Cardiac muscle cell (in vitro differentiated cells and primary cell): ENCODE results near the gene CXCR2. TPM values are rescaled to one million over a fixed set of nuclear protein-coding genes. Genes with fewer than 3 reads are reported as not detected.
A peak's percentile ranks its signal among the peaks of the same experiment; 100 is the strongest.

Source experiments
- DNase-seq, 2 donors: peaks; one replicate each; pipeline versions ENCODE4 v3.0.0 to v3.0.0-alpha.2; 2010 to 2017; ENCODE audit warnings: low read depth in 1 of 2, low spot score in 1 of 2
- H3K27ac ChIP-seq: fragments of 200-600 bp; sonication (generic); 2 replicates; pipeline ENCODE4 v1.5.1; 2016
- H3K27me3 ChIP-seq: fragments of 200-600 bp; sonication (generic); 2 replicates; pipeline ENCODE4 v1.6.0; 2016; ENCODE audit warnings: control low read depth
- H3K36me3 ChIP-seq: fragments of 200-600 bp; sonication (generic); 2 replicates; pipeline ENCODE4 v1.5.1; 2016; ENCODE audit warnings: control low read depth
- H3K4me1 ChIP-seq: fragments of 200-600 bp; sonication (generic); 2 replicates; pipeline ENCODE4 v1.8.1; 2017; ENCODE audit warnings: low read depth, mild to moderate bottlenecking, mixed run types
- H3K4me3 ChIP-seq: fragments of 200-600 bp; sonication (generic); 2 replicates; pipeline ENCODE4 v1.5.1; 2016; ENCODE audit warnings: mild to moderate bottlenecking
- H3K9me3 ChIP-seq: fragments of 200-600 bp; sonication (generic); 2 replicates; pipeline ENCODE4 v1.5.1; 2017; ENCODE audit warnings: low read depth, mild to moderate bottlenecking, control low read depth
- polyA plus RNA-seq: library from polyadenylated mRNA; unstranded; fragments of >200 nt; fragmentation: Nextera tagmentation; extraction: Ambion mirVana; gene quantifications from 2 replicates; pipeline ENCODE4 v1.2.1, GENCODE V29; 2016
- total RNA-seq: library from RNA; depleted of rRNA; stranded (reverse); fragments of >200 nt; gene quantifications from 2 replicates; pipeline ENCODE4 v1.2.3, GENCODE V29; 2016
- TF ChIP-seq, protein P1 (sequence below): IDR thresholded peaks from 2 replicates; pipeline ENCODE4 v1.5.1; 2012; ENCODE audit warnings: low read depth, mild to moderate bottlenecking, low read length

The CXCR2 gene
- total and polyA plus RNA-seq, 2 experiments from 2014 or later: 0.09 to 0.57 TPM

DNA sequence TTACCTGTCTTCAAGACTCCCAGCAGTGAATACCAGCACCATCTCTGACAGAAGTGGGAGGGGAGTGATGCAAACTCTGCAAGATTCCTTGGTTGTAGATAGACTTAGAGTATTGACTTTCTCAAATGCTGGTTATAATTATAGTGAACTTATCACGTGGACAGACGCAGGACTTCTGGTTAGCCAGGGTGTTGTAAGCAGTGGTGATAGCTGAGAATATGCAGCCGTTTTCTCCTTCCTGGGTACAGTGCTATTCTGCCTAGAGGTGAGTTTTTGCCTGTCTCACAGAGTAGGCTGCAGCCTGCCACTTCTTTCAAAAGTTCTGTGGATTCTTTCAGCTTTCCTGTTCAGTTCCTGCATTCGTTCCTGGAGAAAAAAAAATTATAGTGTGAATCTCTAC, 733 bp upstream of the CXCR2 start:
- Histone ChIP-seq H3K27me3 (no peaks in the 10 kb centered on the region), H3K9me3 (no peaks in the 10 kb centered on the region), H3K4me1 (peaks cover 4% of the 10 kb centered on the region), H3K27ac (no peak overlapping the region), H3K4me3 (no peak overlapping the region), H3K36me3 (no peaks in the 10 kb centered on the region)
- peak in 1 of 2 donors; percentile 37 for DNase-seq
- TF ChIP-seq, protein P1, sequence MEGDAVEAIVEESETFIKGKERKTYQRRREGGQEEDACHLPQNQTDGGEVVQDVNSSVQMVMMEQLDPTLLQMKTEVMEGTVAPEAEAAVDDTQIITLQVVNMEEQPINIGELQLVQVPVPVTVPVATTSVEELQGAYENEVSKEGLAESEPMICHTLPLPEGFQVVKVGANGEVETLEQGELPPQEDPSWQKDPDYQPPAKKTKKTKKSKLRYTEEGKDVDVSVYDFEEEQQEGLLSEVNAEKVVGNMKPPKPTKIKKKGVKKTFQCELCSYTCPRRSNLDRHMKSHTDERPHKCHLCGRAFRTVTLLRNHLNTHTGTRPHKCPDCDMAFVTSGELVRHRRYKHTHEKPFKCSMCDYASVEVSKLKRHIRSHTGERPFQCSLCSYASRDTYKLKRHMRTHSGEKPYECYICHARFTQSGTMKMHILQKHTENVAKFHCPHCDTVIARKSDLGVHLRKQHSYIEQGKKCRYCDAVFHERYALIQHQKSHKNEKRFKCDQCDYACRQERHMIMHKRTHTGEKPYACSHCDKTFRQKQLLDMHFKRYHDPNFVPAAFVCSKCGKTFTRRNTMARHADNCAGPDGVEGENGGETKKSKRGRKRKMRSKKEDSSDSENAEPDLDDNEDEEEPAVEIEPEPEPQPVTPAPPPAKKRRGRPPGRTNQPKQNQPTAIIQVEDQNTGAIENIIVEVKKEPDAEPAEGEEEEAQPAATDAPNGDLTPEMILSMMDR: no peak

DNA sequence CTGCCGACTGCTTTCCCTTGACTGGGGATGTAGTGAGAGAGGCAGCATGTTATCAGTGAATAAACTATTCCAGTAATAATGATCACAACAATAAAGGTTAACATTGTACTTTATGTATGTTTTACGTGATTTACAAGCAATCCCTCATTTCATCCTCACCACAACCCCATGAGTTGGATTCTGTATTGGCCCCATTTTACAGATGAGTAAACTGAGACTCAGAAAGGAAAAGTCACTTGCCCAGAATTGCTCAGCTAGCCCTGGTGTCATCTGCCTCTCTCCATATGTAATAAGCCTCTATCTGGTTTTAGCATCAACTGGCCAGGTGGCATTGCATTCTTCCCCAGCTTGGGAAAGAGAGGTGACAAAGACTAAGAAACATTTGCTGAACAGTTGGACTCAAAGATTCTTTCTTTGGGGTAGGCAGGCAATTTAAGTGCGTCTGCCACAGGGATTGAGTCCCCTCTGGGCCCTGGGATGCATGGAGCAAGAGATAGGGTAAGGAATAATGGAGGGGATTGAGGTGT, 2.2 kb downstream of the CXCR2 start:
- peaks cover 4% of the 10 kb centered on the region for H3K4me1 ChIP-seq
- TF ChIP-seq, protein P1: no peak
- no peak overlapping the region for H3K4me3 ChIP-seq
- H3K36me3 ChIP-seq: no peaks in the 10 kb centered on the region
- no peak for DNase-seq
- no peak overlapping the region for H3K27ac ChIP-seq
- H3K27me3 ChIP-seq: no peaks in the 10 kb centered on the region
- no peaks in the 10 kb centered on the region for H3K9me3 ChIP-seq

DNA sequence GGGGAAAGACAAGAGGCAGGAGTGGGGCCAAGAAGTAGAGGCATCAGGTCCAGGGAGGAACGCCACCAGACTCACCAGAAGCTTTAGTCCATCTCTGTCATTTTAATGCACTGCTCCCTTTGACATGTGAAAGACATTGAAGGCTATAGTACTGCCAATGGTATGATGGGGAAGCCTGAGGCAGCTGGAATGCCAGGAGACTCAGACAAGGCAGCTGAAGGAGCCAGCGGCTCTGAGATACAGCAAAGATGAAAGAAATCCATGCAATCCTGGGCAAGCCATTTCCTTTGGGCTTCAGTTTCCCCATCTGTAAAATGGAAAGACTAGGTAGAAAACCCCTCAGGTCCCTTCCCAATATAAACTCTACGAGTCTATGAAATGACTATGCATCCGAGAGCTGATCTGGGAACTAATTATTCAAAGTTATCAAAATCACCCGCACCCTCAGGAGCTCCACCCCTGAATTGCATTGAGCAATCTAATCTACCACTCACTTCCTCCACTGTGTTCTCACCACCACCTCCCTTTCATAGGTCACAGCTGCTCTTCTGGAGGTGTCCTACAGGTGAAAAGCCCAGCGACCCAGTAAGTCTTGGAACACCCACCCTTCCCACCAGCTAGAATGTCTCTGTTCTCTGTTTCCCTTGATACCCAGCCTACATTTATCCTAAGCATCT, 3.1 kb downstream of the CXCR2 start:
- TF ChIP-seq, protein P1: no peak
- Histone ChIP-seq H3K9me3 (no peaks in the 10 kb centered on the region), H3K4me3 (no peak overlapping the region), H3K36me3 (no peaks in the 10 kb centered on the region), H3K4me1 (peaks cover 4% of the 10 kb centered on the region), H3K27me3 (no peaks in the 10 kb centered on the region), H3K27ac (no peak overlapping the region)
- no peak for DNase-seq

DNA sequence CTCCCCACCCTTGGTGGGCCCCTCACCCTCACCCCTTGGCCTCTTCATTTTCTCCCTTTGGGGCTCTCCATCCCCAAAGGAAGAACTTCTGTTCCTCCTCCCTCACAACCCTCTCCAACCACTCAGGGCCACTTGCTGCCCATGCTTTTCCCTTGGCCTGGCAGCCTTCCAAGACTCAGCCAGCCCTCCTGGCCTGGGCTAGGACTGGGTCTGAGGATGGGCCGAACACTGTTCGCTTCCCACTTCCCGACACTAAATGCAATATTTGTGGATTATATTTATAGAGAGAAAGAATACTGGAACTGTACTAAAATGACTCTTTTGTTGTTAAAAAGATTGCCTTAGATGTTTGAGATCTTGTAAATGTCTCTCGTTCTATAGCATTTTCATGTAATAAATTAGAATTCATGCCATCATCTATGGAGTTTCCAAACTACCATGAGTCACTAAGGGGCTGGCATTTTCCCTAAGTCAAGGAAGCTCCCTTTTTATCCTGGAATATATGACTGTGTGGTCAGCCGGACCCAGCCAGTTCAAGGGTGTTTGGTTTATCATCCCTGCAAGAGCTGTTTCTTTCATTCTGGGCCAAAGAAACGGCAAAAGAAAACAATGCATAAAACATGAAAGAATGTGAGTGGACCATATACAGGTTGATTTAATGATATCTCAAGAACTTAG, 3.8 kb downstream of the CXCR2 start:
- DNase-seq: peak; percentile 23 to 24
- H3K27me3 ChIP-seq: no peaks in the 10 kb centered on the region
- TF ChIP-seq, protein P1: no peak
- H3K9me3 ChIP-seq: no peaks in the 10 kb centered on the region
- H3K36me3 ChIP-seq: no peaks in the 10 kb centered on the region
- H3K27ac ChIP-seq: no peak overlapping the region
- H3K4me3 ChIP-seq: no peak overlapping the region
- peaks cover 4% of the 10 kb centered on the region for H3K4me1 ChIP-seq

DNA sequence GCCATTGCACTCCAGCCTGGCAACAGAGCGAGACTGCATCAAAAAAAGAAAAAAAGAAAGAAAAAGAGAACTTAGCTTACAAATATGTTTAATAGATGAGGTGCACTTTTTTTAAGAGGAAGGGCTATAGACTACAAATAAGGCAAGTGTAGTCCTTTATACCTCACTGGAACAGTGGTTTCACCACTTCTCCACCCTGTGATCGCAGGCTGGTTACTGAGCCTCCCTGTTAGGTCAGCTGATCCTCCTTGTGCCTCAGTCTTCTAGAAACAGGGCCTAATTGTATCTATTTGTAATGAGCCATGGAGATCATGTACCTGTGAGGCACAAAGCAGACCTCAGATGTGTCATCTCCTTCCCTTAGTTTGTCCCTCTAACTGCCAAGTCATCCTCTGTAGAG, 4.5 kb downstream of the CXCR2 start:
- no peak overlapping the region for H3K4me3 ChIP-seq
- no peaks in the 10 kb centered on the region for H3K36me3 ChIP-seq
- peaks cover 1% of the 10 kb centered on the region for H3K4me1 ChIP-seq
- TF ChIP-seq, protein P1: no peak
- H3K27ac ChIP-seq: no peak overlapping the region
- no peaks in the 10 kb centered on the region for H3K27me3 ChIP-seq
- DNase-seq: no peak
- H3K9me3 ChIP-seq: no peaks in the 10 kb centered on the region
